ENCODE data around the gene KANK2.

DNA sequence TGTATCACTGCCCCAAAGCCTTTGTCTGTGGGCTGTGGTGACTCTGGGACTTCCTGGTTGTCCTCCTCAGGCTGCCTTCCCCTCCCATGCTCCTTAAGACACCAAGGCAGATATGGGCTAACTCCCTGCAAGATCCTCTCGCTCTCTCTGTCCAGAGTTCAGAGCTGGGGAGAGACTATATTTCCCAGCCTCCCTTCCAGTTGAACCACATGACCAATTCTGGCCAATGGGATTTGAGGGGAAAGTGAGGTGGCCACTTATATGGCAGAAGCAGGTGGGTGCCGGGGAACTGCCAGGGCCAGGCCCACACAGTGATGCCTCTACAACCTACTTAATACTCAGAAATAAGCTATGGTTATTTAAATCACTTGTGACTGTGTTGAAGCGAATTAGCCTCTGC is 25.9 kb upstream of the KANK2 start:
- no peak for TF ChIP-seq CTCF (conservative IDR thresholded peaks at IDR 0.05 in 1 of 2, IDR thresholded peaks at IDR 0.05 in 1 of 2; ENCODE audit: low read depth in 1 of 2, low read length in 2 of 2)
- no peak for TF ChIP-seq EZH2 (IDR thresholded peaks at IDR 0.05; ENCODE audit: low read length, missing control alignments)
